ENCODE results near the gene IL22RA2.
"Not testable (repeated sequence)": the region's sequence is repeated elsewhere in the genome, so short reads cannot be mapped to it uniquely, and the experiment has no call there.

IL22RA2 gene

GRCh38 chr6:137116807-137117206, 56.6 kb downstream of the IL22RA2 start:
- H3K4me3 ChIP-seq (ENCODE audit: low read depth in 1 of 5, low read length in 5 of 5): no peak overlapping the region
- H3K9ac ChIP-seq (ENCODE audit: low read length in 5 of 5): no peak overlapping the region
- no peak overlapping the region for H3K27ac ChIP-seq (ENCODE audit: low read depth, low read length)
- peaks cover 0 to 4% (median 0%) of the 10 kb centered on the region in 5 donors for H3K27me3 ChIP-seq (ENCODE audit: control insufficient read depth in 5 of 5, insufficient read depth in 4 of 5, low read length in 5 of 5)
- H3K4me1 ChIP-seq (ENCODE audit: control insufficient read depth in 5 of 5, insufficient read depth in 5 of 5, low read length in 5 of 5): no peaks in the 10 kb centered on the region
- H3K9me3 ChIP-seq (ENCODE audit: control insufficient read depth in 5 of 5, low read length in 5 of 5): peaks cover 0 to 21% (median 16%) of the 10 kb centered on the region in 5 donors
- no peaks in the 10 kb centered on the region for H3K36me3 ChIP-seq (ENCODE audit: control insufficient read depth in 5 of 5, insufficient read depth in 5 of 5, low read length in 5 of 5)

GRCh38 chr6:137115658-137116057, 57.8 kb downstream of the IL22RA2 start:
- H3K4me1 ChIP-seq (ENCODE audit: control insufficient read depth in 5 of 5, insufficient read depth in 5 of 5, low read length in 5 of 5): no peaks in the 10 kb centered on the region
- no peaks in the 10 kb centered on the region for H3K36me3 ChIP-seq (ENCODE audit: control insufficient read depth in 5 of 5, insufficient read depth in 5 of 5, low read length in 5 of 5)
- H3K27ac ChIP-seq (ENCODE audit: low read depth, low read length): no peak overlapping the region
- no peak overlapping the region for H3K9ac ChIP-seq (ENCODE audit: low read length in 5 of 5)
- H3K4me3 ChIP-seq (ENCODE audit: low read depth in 1 of 5, low read length in 5 of 5): no peak overlapping the region
- peaks cover 0 to 20% (median 15%) of the 10 kb centered on the region in 5 donors for H3K9me3 ChIP-seq (ENCODE audit: control insufficient read depth in 5 of 5, low read length in 5 of 5)
- H3K27me3 ChIP-seq (ENCODE audit: control insufficient read depth in 5 of 5, insufficient read depth in 4 of 5, low read length in 5 of 5): peaks cover 0 to 4% (median 0%) of the 10 kb centered on the region in 5 donors

- no peaks in the 10 kb centered on the region for H3K36me3 ChIP-seq (ENCODE audit: control insufficient read depth in 5 of 5, insufficient read depth in 5 of 5, low read length in 5 of 5)
- no peaks in the 10 kb centered on the region for H3K4me1 ChIP-seq (ENCODE audit: control insufficient read depth in 5 of 5, insufficient read depth in 5 of 5, low read length in 5 of 5)
- H3K27ac ChIP-seq (ENCODE audit: low read depth, low read length): no peak overlapping the region
These were observed 61.4 kb downstream of the IL22RA2 start for GRCh38 chr6:137112067-137112355.

GRCh38 chr6:137111296-137112066, 62.0 kb downstream of the IL22RA2 start:
- Histone ChIP-seq H3K9ac (ENCODE audit: low read length in 5 of 5) (no peak overlapping the region), H3K9me3 (ENCODE audit: control insufficient read depth in 5 of 5, low read length in 5 of 5) (peaks cover 0 to 2% (median 0%) of the 10 kb centered on the region in 5 donors), H3K4me1 (ENCODE audit: control insufficient read depth in 5 of 5, insufficient read depth in 5 of 5, low read length in 5 of 5) (no peaks in the 10 kb centered on the region), H3K4me3 (ENCODE audit: low read depth in 1 of 5, low read length in 5 of 5) (no peak overlapping the region), H3K36me3 (ENCODE audit: control insufficient read depth in 5 of 5, insufficient read depth in 5 of 5, low read length in 5 of 5) (no peaks in the 10 kb centered on the region), H3K27ac (ENCODE audit: low read depth, low read length) (no peak overlapping the region), H3K27me3 (ENCODE audit: control insufficient read depth in 5 of 5, insufficient read depth in 4 of 5, low read length in 5 of 5) (no peaks in the 10 kb centered on the region)

More at GRCh38 chr6:137112067-137112355, 61.4 kb downstream of the IL22RA2 start:
- Histone ChIP-seq H3K27me3 (ENCODE audit: control insufficient read depth in 5 of 5, insufficient read depth in 4 of 5, low read length in 5 of 5) (peaks cover 0 to 2% (median 0%) of the 10 kb centered on the region in 5 donors), H3K9ac (ENCODE audit: low read length in 5 of 5) (no peak overlapping the region), H3K4me3 (ENCODE audit: low read depth in 1 of 5, low read length in 5 of 5) (no peak overlapping the region), H3K9me3 (ENCODE audit: control insufficient read depth in 5 of 5, low read length in 5 of 5) (peaks cover 0 to 2% (median 0%) of the 10 kb centered on the region in 5 donors)

DNA sequence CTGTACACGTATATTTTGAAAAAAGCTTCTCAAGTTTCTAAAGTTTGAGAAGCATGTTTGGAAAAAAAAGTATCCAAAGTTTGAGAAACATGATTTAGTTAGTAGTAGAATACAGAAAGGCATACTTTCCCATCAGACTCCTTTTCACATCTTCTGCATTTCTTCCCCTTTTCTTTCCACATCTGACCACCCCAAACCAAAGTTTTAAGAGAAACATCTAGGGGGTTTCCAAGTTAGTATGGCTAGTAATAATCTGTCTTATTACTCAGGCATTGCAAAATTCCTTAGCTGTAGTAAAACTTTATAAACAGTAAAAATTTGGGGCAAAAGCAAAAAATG, 65.7 kb downstream of the IL22RA2 start:
- H3K4me1 ChIP-seq (ENCODE audit: control insufficient read depth in 5 of 5, insufficient read depth in 5 of 5, low read length in 5 of 5): peaks cover 0 to 12% (median 0%) of the 10 kb centered on the region in 5 donors

GRCh38 chr6:137107047-137107766, 66.2 kb downstream of the IL22RA2 start:
- H3K27me3 ChIP-seq (ENCODE audit: control insufficient read depth in 5 of 5, insufficient read depth in 4 of 5, low read length in 5 of 5); H3K36me3 ChIP-seq (ENCODE audit: control insufficient read depth in 5 of 5, insufficient read depth in 5 of 5, low read length in 5 of 5); H3K9ac ChIP-seq (ENCODE audit: low read length in 5 of 5); H3K27ac ChIP-seq (ENCODE audit: low read depth, low read length); H3K4me3 ChIP-seq (ENCODE audit: low read depth in 1 of 5, low read length in 5 of 5); H3K9me3 ChIP-seq (ENCODE audit: control insufficient read depth in 5 of 5, low read length in 5 of 5): not testable (repeated sequence)
- peaks cover 0 to 12% (median 0%) of the 10 kb centered on the region in 5 donors for H3K4me1 ChIP-seq (ENCODE audit: control insufficient read depth in 5 of 5, insufficient read depth in 5 of 5, low read length in 5 of 5)

More for the DNA sequence above, 65.7 kb downstream of the IL22RA2 start:
- Histone ChIP-seq H3K9ac (ENCODE audit: low read length in 5 of 5) (no peak overlapping the region), H3K4me3 (ENCODE audit: low read depth in 1 of 5, low read length in 5 of 5) (no peak overlapping the region), H3K27ac (ENCODE audit: low read depth, low read length) (no peak overlapping the region), H3K36me3 (ENCODE audit: control insufficient read depth in 5 of 5, insufficient read depth in 5 of 5, low read length in 5 of 5) (no peaks in the 10 kb centered on the region), H3K9me3 (ENCODE audit: control insufficient read depth in 5 of 5, low read length in 5 of 5) (peaks cover 0 to 2% (median 0%) of the 10 kb centered on the region in 5 donors), H3K27me3 (ENCODE audit: control insufficient read depth in 5 of 5, insufficient read depth in 4 of 5, low read length in 5 of 5) (no peaks in the 10 kb centered on the region)

DNA sequence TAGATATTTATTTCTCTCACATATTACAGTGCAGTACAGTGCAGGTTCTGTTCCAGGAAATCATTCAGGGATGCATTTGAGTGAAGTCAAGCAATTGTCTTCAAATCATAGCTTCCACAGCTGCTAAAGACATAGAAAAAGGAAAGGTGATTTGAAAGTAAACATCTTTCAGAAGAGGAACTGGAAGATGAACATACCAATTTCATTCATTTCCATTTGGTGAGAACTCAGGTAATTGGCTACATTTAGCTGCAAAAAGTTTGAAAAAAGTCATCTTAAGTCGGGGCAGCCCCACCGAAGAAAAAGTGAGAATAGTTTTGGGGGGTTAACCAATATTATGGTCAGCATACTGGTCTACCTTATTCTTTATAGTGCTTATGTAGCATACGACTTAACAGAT, 67.3 kb downstream of the IL22RA2 start:
- Histone ChIP-seq H3K27me3 (ENCODE audit: control insufficient read depth in 5 of 5, insufficient read depth in 4 of 5, low read length in 5 of 5) (no peaks in the 10 kb centered on the region), H3K4me3 (ENCODE audit: low read depth in 1 of 5, low read length in 5 of 5) (no peak overlapping the region), H3K36me3 (ENCODE audit: control insufficient read depth in 5 of 5, insufficient read depth in 5 of 5, low read length in 5 of 5) (no peaks in the 10 kb centered on the region), H3K9me3 (ENCODE audit: control insufficient read depth in 5 of 5, low read length in 5 of 5) (peaks cover 0 to 2% (median 0%) of the 10 kb centered on the region in 5 donors), H3K4me1 (ENCODE audit: control insufficient read depth in 5 of 5, insufficient read depth in 5 of 5, low read length in 5 of 5) (peaks cover 0 to 12% (median 0%) of the 10 kb centered on the region in 5 donors), H3K9ac (ENCODE audit: low read length in 5 of 5) (no peak overlapping the region), H3K27ac (ENCODE audit: low read depth, low read length) (no peak overlapping the region)

DNA sequence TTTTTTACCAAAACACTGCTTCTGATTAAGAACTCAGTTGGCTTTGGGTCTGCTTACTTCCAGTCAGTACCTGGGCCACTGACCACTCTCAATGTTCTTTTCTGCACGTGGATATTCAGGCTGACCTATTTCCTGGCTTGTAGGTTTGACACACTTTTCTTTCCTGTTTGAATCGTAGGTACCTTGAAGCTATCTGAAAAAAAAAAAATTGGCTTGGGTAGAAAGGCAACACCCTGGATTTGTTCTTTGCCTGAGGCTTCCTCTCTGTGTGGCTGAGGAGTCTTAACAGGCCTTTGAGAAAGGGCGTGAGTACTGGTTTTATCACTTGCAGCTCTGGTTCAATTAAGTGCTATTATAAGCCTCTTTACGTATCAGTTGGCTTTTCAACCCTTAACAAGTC, 68.1 kb downstream of the IL22RA2 start:
- H3K9me3 ChIP-seq (ENCODE audit: control insufficient read depth in 5 of 5, low read length in 5 of 5): peaks cover 0 to 2% (median 0%) of the 10 kb centered on the region in 5 donors
- H3K9ac ChIP-seq (ENCODE audit: low read length in 5 of 5): no peak overlapping the region
- no peak overlapping the region for H3K27ac ChIP-seq (ENCODE audit: low read depth, low read length)
- H3K27me3 ChIP-seq (ENCODE audit: control insufficient read depth in 5 of 5, insufficient read depth in 4 of 5, low read length in 5 of 5): no peaks in the 10 kb centered on the region
- no peaks in the 10 kb centered on the region for H3K36me3 ChIP-seq (ENCODE audit: control insufficient read depth in 5 of 5, insufficient read depth in 5 of 5, low read length in 5 of 5)
- no peak overlapping the region for H3K4me3 ChIP-seq (ENCODE audit: low read depth in 1 of 5, low read length in 5 of 5)
- peaks cover 0 to 12% (median 0%) of the 10 kb centered on the region in 5 donors for H3K4me1 ChIP-seq (ENCODE audit: control insufficient read depth in 5 of 5, insufficient read depth in 5 of 5, low read length in 5 of 5)

GRCh38 chr6:137104926-137105325, 68.5 kb downstream of the IL22RA2 start:
- Histone ChIP-seq H3K27ac (ENCODE audit: low read depth, low read length) (no peak overlapping the region), H3K36me3 (ENCODE audit: control insufficient read depth in 5 of 5, insufficient read depth in 5 of 5, low read length in 5 of 5) (no peaks in the 10 kb centered on the region), H3K9ac (ENCODE audit: low read length in 5 of 5) (no peak overlapping the region), H3K4me1 (ENCODE audit: control insufficient read depth in 5 of 5, insufficient read depth in 5 of 5, low read length in 5 of 5) (peaks cover 0 to 12% (median 0%) of the 10 kb centered on the region in 5 donors), H3K9me3 (ENCODE audit: control insufficient read depth in 5 of 5, low read length in 5 of 5) (peaks cover 0 to 2% (median 0%) of the 10 kb centered on the region in 5 donors), H3K4me3 (ENCODE audit: low read depth in 1 of 5, low read length in 5 of 5) (no peak overlapping the region), H3K27me3 (ENCODE audit: control insufficient read depth in 5 of 5, insufficient read depth in 4 of 5, low read length in 5 of 5) (no peaks in the 10 kb centered on the region)

DNA sequence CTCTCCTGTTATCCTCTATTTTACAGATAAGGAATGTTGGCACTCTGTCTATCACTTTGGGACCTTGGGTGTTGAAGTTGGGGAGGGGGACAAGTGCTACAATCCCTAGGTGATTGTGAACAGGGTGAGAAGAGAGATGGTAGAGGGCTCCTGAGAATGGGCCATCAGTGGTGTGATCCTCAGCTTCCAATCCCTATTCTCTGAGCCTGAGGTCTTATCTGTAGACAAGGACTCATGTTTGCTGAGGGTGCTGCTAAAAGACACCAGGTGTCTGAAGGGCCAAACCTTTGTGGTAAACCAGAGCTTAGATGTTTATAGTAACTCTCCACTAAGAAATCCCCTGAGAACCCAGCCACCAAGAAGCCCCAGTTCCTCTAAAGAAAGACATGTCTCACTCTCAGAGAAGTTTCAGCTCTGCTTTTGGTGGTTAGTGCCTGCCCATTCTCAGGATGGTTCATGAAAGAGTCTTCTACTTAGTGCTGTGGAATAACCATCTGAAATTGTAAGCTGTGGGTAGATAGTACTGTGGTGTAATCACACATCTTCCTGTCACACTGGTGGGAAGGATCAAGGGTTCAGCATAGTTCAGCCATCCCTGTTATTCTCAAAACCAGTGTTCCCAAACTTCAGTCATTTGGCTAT, 70.5 kb downstream of the IL22RA2 start:
- Histone ChIP-seq H3K36me3 (ENCODE audit: control insufficient read depth in 5 of 5, insufficient read depth in 5 of 5, low read length in 5 of 5) (no peaks in the 10 kb centered on the region), H3K27ac (ENCODE audit: low read depth, low read length) (no peak overlapping the region), H3K4me1 (ENCODE audit: control insufficient read depth in 5 of 5, insufficient read depth in 5 of 5, low read length in 5 of 5) (peaks cover 0 to 12% (median 0%) of the 10 kb centered on the region in 5 donors), H3K27me3 (ENCODE audit: control insufficient read depth in 5 of 5, insufficient read depth in 4 of 5, low read length in 5 of 5) (no peaks in the 10 kb centered on the region), H3K4me3 (ENCODE audit: low read depth in 1 of 5, low read length in 5 of 5) (no peak overlapping the region), H3K9me3 (ENCODE audit: control insufficient read depth in 5 of 5, low read length in 5 of 5) (no peaks in the 10 kb centered on the region), H3K9ac (ENCODE audit: low read length in 5 of 5) (no peak overlapping the region)
